A204.1 (cell line): ENCODE results near the gene LTBP4.
A peak's percentile ranks its signal among the peaks of the same experiment; 100 is the strongest.

Experiments used
- FAIRE-seq: peaks from 2 replicates; lab custom pipeline; 2012; peaks lifted over from hg19 to GRCh38; lab: Jason Lieb, UNC

The LTBP4 gene

GRCh38 chr19:40597329-40597838 is 3.8 kb upstream of the LTBP4 start:
- no peak for FAIRE-seq

DNA sequence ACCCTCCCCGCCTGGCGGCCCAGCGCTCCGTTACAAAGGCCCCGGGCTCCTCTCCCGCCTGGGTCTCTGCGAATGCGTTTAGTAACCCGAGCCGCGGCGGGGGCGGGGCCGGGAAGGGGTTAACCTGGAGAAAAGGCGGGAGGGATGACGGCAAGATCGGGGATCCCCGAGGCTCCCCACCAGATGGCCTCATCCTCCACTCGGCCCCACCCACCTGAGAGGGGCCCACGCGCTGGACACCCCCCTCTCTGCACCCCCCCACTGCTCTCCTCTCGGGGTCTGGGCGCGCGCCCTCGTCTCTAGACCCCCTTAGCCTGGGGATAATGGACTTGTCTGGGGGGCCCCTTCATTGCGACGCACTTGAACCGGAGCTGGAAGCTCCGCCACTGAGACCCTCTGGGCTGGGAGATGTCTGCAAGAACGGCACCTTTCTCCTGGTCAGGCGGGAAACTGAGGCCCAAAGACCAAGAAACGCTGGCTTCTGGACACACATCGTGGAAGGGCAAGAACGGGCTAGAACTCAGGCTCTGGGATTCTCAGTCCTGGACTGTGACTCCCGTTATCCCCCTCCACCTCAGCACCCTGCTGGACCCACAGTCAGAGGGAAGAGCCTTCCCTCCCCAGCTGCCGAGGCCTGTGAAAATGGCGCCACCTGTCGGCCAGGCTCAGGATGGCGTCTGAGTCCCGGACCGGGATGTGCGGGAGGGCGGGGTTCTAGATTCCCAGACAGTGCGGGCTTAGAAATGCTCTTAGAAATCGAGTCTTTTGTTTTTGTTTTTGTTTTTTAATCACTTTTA is 2.9 kb upstream of the LTBP4 start:
- peak; percentile 69 for FAIRE-seq

GRCh38 chr19:40598918-40599307 is 2.3 kb upstream of the LTBP4 start:
- no peak for FAIRE-seq

GRCh38 chr19:40599331-40599901 is 1.8 kb upstream of the LTBP4 start:
- FAIRE-seq: no peak

DNA sequence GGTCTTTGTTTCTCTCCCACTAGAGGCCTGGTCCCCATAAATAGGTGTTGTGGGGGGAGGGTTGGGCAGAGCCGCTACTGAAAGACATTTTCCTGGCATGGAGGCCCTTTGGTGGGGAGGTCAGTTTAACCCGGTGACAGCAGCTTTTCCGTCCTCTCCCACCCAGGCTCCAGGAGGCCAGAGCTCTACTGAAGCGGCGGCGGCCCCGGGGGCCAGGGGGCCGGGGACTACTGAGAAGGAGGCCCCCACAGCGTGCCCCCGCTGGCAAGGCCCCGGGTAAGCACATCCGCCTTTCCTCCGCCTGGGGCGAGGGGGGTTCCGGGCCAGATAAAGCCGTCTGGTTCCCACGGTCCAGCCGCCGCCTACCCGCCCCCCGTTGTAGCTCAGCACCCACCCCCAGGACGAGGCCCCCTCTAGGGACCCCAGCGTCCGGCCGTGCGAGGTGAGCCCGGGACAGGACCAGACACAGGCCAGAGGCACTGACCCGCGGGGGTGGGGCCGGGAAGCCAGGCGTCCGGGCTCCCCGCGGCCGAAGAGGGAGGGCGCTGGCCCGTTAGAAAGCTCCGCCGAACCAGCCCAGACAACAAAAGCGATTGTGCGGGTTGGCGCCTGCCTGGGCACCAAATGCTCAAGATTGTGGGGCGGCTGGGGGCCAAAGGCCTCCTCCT is 1.1 kb upstream of the LTBP4 start:
- FAIRE-seq: no peak

GRCh38 chr19:40600570-40601133 is 517 bp upstream of the LTBP4 start:
- FAIRE-seq: no peak

DNA sequence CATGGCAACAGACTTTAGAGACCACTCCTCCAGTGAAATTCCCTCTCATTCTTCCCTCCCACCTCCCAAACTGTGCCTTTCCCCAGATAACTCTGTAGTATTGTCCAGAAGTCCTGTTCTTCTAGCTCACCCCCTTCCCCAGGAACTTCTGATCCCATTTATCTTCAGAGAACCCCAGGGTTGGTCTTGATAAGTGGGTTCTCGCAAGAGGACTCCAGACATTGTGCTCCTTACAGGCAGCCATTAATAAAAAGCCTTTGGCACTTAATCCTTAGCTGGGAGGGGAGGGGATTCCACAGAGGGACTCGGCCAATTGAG is 1.9 kb downstream of the LTBP4 start:
- no peak for FAIRE-seq

DNA sequence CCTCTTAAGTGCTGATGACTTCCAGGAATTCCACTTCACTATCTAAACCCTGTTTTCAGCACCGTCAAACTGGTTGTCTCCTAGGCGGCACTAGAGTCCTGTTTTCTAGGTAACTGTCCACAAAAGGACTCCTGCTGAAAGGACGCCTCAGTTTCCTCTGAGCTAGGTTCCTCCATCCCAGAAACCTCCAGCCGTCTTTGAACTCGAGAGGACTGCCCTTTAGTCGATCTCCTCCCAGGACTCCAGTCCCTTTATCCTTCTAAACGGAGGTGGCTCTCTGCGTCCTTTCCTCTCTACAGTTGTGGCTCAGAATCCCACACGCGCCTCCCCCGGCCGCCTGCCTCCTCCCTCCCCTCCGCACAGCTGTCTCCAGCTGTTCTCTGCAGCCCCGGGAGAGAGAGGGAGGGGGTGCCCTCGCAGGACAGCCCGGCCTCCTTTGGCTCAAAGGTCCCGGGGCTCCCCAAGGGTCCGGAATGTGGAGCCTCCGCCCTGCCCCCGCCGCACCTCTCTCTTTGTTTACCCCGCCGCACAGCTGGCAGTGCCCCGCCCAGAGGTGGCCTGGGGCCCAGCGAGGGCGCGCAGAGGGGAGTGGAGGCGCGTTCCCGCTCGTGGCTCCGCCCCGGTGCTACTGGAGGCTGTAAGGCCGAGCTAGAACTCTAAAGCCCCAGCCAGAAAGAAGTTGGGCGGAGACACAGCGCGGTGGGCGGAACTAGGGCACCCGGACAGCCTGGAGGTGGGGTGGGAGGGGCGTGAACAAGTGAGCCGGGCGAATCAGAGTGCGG is 2.4 kb downstream of the LTBP4 start:
- no peak for FAIRE-seq

DNA sequence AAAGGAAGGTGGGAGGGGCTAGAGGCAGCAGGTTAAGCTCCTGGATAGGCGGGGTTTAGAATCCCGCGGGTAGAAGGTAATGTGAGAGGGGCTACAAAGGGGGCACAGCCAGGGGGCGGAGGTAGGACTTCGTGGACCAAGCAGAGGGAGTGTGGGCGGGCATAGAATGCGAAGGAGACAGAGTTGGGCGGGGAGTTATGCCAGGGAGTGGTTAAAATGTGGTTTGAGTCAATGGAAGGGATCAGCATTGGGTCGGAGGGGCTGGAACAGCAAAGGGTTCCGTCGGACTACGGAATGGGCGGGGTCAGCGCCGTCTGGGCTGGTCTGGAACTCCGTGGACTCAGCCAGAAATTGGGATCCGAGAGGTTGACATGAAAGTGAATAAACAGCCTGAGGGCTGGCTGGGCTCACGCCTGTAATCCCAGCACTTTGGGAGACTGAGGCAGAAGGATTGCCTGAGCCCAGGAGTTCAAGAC is 3.0 kb downstream of the LTBP4 start:
- no peak for FAIRE-seq

DNA sequence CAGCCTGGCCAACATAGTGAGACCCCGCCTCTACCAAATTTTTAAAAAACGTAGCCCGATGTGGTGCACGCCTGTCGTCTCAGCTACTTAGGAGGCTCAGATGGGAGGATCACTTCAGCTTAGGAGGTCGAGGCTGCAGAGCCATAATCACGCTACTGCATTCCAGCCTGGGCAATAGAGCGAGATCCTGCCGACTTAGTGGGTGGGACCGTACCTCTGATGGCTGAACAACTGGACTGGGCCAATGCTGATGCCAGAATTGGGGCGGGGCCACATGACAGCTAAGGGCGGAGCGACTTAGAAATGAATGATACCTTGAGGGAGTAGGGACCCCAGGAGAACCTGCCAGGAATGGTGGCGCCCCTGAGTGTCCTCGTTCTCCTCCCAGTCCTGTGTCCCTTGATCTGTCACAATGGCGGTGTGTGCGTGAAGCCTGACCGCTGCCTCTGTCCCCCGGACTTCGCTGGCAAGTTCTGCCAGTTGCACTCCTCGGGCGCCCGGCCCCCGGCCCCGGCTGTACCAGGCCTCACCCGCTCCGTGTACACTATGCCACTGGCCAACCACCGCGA is 3.6 kb downstream of the LTBP4 start:
- FAIRE-seq: no peak

DNA sequence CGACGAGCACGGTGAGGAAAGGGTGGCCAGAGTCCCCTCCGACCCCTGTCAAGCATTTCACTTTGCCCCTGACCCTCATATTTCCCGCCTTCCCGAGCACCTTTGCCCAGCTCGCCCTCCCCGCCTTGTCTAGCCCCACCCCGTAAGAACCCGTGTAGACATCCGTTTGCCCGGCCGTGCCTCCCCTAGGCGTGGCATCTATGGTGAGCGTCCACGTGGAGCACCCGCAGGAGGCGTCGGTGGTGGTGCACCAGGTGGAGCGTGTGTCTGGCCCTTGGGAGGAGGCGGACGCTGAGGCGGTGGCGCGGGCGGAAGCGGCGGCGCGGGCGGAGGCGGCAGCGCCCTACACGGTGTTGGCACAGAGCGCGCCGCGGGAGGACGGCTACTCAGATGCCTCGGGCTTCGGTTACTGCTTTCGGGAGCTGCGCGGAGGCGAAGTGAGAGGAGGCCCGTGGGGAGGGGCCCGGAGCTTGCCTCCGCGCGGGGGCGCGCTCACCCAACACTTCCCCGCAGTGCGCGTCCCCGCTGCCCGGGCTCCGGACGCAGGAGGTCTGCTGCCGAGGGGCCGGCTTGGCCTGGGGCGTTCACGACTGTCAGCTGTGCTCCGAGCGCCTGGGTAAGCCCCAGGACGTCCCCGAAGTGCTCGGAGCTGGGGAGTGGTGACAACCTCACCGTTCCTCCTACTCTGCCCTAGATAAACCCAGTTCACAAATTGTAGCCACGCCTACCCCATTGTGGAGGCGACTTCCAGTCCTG is 4.2 kb downstream of the LTBP4 start:
- no peak for FAIRE-seq

GRCh38 chr19:40607311-40608239 is 6.4 kb downstream of the LTBP4 start:
- no peak for FAIRE-seq

DNA sequence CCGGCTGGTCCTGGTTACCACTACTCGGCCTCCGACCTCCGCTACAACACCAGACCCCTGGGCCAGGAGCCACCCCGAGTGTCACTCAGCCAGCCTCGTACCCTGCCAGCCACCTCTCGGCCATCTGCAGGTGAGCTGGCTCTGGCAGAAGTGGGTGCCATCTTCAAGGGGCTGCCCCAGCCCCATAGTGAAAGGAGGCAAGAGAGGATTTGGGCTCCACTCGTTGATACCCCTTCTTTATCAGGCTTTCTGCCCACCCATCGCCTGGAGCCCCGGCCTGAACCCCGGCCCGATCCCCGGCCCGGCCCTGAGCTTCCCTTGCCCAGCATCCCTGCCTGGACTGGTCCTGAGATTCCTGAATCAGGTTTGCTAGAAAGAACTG is 7.1 kb downstream of the LTBP4 start:
- FAIRE-seq: no peak

DNA sequence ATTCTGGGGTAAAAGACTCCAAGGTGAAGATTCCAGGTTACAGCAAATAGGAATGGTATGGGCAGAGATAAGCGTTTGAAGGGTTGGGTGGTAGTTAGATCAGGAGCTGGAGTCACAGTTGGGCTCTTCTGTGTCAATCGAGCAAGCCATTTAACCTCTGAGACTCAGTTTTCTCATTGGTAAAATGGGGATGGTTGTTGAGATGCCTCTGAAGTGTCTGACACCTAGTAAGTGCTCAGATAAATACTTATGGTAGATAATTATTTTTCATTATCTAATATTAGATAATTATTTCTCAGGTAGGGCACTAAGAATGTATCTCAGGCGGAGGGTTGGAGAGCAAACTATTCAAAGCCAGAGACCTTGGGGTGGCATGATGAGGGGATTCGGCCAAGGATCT is 7.8 kb downstream of the LTBP4 start:
- FAIRE-seq: no peak

GRCh38 chr19:40609561-40610395 is 8.6 kb downstream of the LTBP4 start:
- no peak for FAIRE-seq

DNA sequence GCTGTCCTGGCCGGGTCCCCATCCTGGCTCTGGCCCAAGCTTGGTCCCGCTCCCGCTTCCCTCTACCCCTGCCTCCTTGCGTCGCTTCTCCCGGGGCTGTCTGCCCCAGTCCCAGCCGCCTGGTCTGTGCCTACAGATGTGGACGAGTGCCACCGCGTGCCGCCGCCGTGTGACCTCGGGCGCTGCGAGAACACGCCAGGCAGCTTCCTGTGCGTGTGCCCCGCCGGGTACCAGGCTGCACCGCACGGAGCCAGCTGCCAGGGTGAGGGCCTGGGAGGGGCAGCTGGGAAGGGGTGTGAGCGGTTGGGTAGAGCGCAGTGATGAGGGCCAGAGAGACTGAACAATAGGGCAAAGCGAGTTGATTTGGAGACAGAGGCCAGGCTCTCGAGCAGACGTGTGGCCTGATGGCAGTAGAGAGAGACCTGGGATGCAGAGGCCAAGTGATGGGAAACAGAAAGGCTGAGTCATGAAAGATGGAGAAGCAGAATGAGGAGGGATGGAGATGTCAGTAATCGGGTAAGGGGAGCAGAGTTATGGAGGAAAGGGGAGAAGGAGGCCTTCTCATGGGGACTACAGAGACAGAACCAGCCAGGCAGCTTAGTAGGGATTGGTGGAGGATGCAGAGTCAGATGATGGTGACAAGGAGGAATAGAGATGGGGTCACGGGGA is 9.4 kb downstream of the LTBP4 start:
- no peak for FAIRE-seq

DNA sequence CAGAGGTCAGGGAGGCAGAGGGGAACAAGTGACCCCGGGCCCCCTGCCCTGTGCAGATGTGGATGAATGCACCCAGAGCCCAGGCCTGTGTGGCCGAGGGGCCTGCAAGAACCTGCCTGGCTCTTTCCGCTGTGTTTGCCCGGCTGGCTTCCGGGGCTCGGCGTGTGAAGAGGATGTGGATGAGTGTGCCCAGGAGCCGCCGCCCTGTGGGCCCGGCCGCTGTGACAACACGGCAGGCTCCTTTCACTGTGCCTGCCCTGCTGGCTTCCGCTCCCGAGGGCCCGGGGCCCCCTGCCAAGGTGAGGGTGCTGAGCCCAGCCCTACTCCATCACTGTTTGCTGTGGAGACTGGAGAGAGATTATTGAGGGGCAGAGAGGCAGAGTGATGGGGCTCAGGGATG is 9.9 kb downstream of the LTBP4 start:
- FAIRE-seq: no peak

DNA sequence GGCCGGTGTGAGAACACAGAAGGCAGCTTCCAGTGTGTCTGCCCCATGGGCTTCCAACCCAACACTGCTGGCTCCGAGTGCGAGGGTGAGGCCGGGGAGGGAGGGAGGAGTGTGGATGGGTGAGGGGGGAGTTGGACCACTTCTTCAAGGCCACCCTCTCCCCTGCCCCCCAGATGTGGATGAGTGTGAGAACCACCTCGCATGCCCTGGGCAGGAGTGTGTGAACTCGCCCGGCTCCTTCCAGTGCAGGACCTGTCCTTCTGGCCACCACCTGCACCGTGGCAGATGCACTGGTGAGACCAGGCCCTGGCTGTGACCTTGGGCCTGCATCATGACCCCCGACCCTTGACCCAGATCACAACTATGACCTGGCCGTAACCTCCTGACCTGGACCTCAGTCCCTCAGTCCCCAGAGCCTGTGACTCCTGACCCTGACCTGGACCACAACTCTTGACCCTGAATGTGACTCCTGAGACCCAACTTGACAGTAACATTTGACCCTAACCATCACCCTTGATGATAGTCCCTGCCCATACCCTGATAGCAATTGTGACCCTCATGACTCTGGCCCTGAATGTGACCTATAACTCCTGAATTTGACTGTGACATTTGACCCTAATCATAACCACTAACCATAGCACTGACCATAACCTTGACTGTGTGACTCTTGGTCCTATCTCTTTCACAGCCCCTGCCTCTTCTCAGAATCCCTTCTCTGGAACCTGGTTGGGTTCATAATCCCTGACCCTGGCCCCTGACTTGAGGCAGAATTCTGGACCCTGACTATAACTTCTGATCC is 10.9 kb downstream of the LTBP4 start:
- FAIRE-seq: no peak
